IMR-90 (cell line): ENCODE measurements around the gene DHX57. TPM values are rescaled to one million over a fixed set of nuclear protein-coding genes. Genes with fewer than 3 reads are reported as not detected.
"Not testable (repeated sequence)": the region's sequence is repeated elsewhere in the genome, so short reads cannot be mapped to it uniquely, and the experiment has no call there.

ENCODE experiments used
- ATAC-seq: fragments of 200-7000 bp; cut with Tn5 transposase; 2 replicates; pipeline ENCODE4 v1.9.1; 2020; ENCODE audit warnings: low read depth, mild to moderate bottlenecking, moderate library complexity
- BruUV-seq: library from RNA; stranded (reverse); fragments of 400-500 nt; replicated peaks from 2 replicates; lab custom pipeline; 2021; lab: Mats Ljungman, UMichigan
- CTCF ChIA-PET: fragments of 300-600 bp; formaldehyde crosslinking; extraction: SDS; loops from one replicate; lab custom pipeline; 2021; ENCODE audit warnings: antibody characterized with exemption; lab: Yijun Ruan, JAX
- POLR2A ChIA-PET: fragments of 300-600 bp; sonication (Branson Sonifier 250); formaldehyde crosslinking; loops from one replicate; lab custom pipeline; 2022; ENCODE audit warnings: antibody characterized with exemption; ENCODE audit not compliant: unreplicated experiment; lab: Charles Lee
- DNase-seq: peaks from one replicate; pipeline ENCODE4 v3.0.0; 2013
- H2AFZ ChIP-seq: replicated peaks from 2 replicates; pipeline ENCODE3; 2013; ENCODE audit warnings: low read length, mild to moderate bottlenecking; ENCODE audit not compliant: poor library complexity
- H2AK5ac ChIP-seq: 2 replicates; pipeline ENCODE4 v1.6.1; 2013; ENCODE audit warnings: low read depth, low read length, inconsistent platforms
- H2AK9ac ChIP-seq: replicated peaks from 2 replicates; pipeline ENCODE3; 2013; ENCODE audit warnings: mild to moderate bottlenecking, low read depth, low read length, moderate library complexity; ENCODE audit not compliant: poor library complexity
- H2BK120ac ChIP-seq: 2 replicates; pipeline ENCODE4 v1.6.1; 2013; ENCODE audit warnings: low read depth, low read length, inconsistent platforms
- H2BK15ac ChIP-seq: 3 replicates; pipeline ENCODE4 v1.6.1; 2013; ENCODE audit warnings: low read depth, low read length, inconsistent platforms
- H2BK20ac ChIP-seq: 2 replicates; pipeline ENCODE4 v1.6.1; 2013; ENCODE audit warnings: low read depth, mild to moderate bottlenecking, inconsistent platforms, low read length, moderate library complexity
- H2BK5ac ChIP-seq: 2 replicates; pipeline ENCODE4 v1.6.1; 2013; ENCODE audit warnings: mild to moderate bottlenecking, low read depth, low read length, inconsistent platforms; ENCODE audit not compliant: poor library complexity, severe bottlenecking
- H3K14ac ChIP-seq: replicated peaks from 2 replicates; pipeline ENCODE4 v1.6.1; 2013; ENCODE audit warnings: low read depth, low read length, inconsistent platforms
- H3K18ac ChIP-seq: 2 replicates; pipeline ENCODE4 v1.6.1; 2013; ENCODE audit warnings: low read depth, low read length, control low read depth
- H3K23ac ChIP-seq: 2 replicates; pipeline ENCODE4 v1.6.1; 2013; ENCODE audit warnings: low read depth, low read length, inconsistent platforms
- H3K27ac ChIP-seq: 2 replicates; pipeline ENCODE4 v1.5.1; 2013; ENCODE audit warnings: mild to moderate bottlenecking, control low read depth, low read length; ENCODE audit not compliant: insufficient read depth
- H3K27me3 ChIP-seq: 2 replicates; pipeline ENCODE4 v1.6.1; 2013; ENCODE audit warnings: low read length; ENCODE audit not compliant: control insufficient read depth, insufficient read depth
- H3K36me3 ChIP-seq: 2 replicates; pipeline ENCODE4 v1.6.1; 2013; ENCODE audit warnings: low read length, mixed read lengths; ENCODE audit not compliant: control insufficient read depth, insufficient read depth
- H3K4ac ChIP-seq: 2 replicates; pipeline ENCODE4 v1.6.1; 2013; ENCODE audit warnings: low read depth, low read length, inconsistent platforms
- H3K4me1 ChIP-seq: 2 replicates; pipeline ENCODE4 v1.6.1; 2013; ENCODE audit warnings: low read length, mixed read lengths; ENCODE audit not compliant: control insufficient read depth, insufficient read depth
- H3K4me2 ChIP-seq: 2 replicates; pipeline ENCODE4 v1.6.1; 2013; ENCODE audit warnings: low read depth, mild to moderate bottlenecking, control low read depth, low read length, moderate library complexity
- H3K4me3 ChIP-seq: 2 replicates; pipeline ENCODE4 v1.5.1; 2013; ENCODE audit warnings: low read depth, mild to moderate bottlenecking, control low read depth, low read length, moderate library complexity; ENCODE audit not compliant: insufficient read depth
- H3K56ac ChIP-seq: 2 replicates; pipeline ENCODE4 v1.6.1; 2013; ENCODE audit warnings: low read length, inconsistent platforms; ENCODE audit not compliant: insufficient read depth; ENCODE audit errors: extremely low read depth
- H3K79me1 ChIP-seq, 2 experiments: 2 replicates each; pipeline ENCODE4 v1.6.1; 2013; ENCODE audit warnings: low read length in 2 of 2, inconsistent platforms in 1 of 2, low read depth in 1 of 2
- H3K9ac ChIP-seq: 2 replicates; pipeline ENCODE4 v1.6.1; 2013; ENCODE audit warnings: low read depth, low read length, control low read depth
- H3K9me1 ChIP-seq: 2 replicates; pipeline ENCODE4 v1.6.1; 2013; ENCODE audit warnings: low read length, inconsistent platforms; ENCODE audit not compliant: insufficient read depth
- H3K9me3 ChIP-seq: 2 replicates; pipeline ENCODE4 v1.6.1; 2013; ENCODE audit warnings: low read length; ENCODE audit not compliant: control insufficient read depth, insufficient read depth
- H4K20me1 ChIP-seq: 2 replicates; pipeline ENCODE4 v1.6.1; 2013; ENCODE audit warnings: low read length, inconsistent platforms; ENCODE audit not compliant: insufficient read depth
- H4K5ac ChIP-seq: 2 replicates; pipeline ENCODE4 v1.6.1; 2013; ENCODE audit warnings: mild to moderate bottlenecking, low read depth, low read length, control low read depth
- H4K8ac ChIP-seq, 2 experiments: 2 replicates each; pipeline ENCODE4 v1.6.1; 2013; ENCODE audit warnings: low read depth in 2 of 2, low read length in 2 of 2, control low read depth in 1 of 2, inconsistent platforms in 1 of 2
- H4K91ac ChIP-seq: 2 replicates; pipeline ENCODE4 v1.6.1; 2013; ENCODE audit warnings: low read depth, low read length, inconsistent platforms; ENCODE audit not compliant: insufficient read depth
- WGBS, 2 experiments: methylation state at CpG; one replicate each; pipeline versions ENCODE4 v1.1.5 to v1.1.7; 2013; ENCODE audit warnings: missing lambda C conversion rate in 2 of 2; ENCODE audit not compliant: insufficient read length in 1 of 2; ENCODE audit errors: extremely low coverage in 2 of 2; 5-methylcytosine and 5-hydroxymethylcytosine counted together
- dilution Hi-C: fragments of 300-500 bp; cut with HindIII; formaldehyde crosslinking; loops from one replicate; pipeline ENCODE4 v1.14.3; 2018; ENCODE audit warnings: low sequenced_read_pairs; ENCODE audit not compliant: unreplicated experiment
- in situ Hi-C: fragments of 300-500 bp; cut with MboI; formaldehyde crosslinking; loops from 3 replicates; pipeline ENCODE4 v1.14.3; 2019; ENCODE audit warnings: low sequenced_read_pairs, inconsistent platforms, mixed read lengths
- intact Hi-C: fragments of 100-400 bp; cut with micrococcal nuclease; formaldehyde crosslinking; loops from 2 replicates; pipeline ENCODE4 v1.10.0; 2022
- polyA plus RNA-seq, 3 experiments: library from polyadenylated mRNA; depleted of rRNA; stranded (reverse); fragments of >200 nt; gene quantifications; 2 replicates each; pipeline ENCODE4 v1.2.3, GENCODE V29; 2012; ENCODE audit warnings: low replicate concordance in 1 of 3
- total RNA-seq: library from RNA; depleted of rRNA; stranded (reverse); fragments of >200 nt; gene quantifications from 2 replicates; pipeline ENCODE4 v1.2.3, GENCODE V29; 2012

Gene DHX57
- total and polyA plus RNA-seq, 2 of the 4 experiments (the other 2 are of a cell fraction), result 9.5 to 24.4 TPM

GRCh38 chr2:38755891-38756290 is 119.8 kb downstream of the DHX57 start:
- H3K9me3 ChIP-seq, H3K27ac ChIP-seq, BruUV-seq, H3K4me3 ChIP-seq, H2BK5ac ChIP-seq, H3K14ac ChIP-seq, H3K79me1 ChIP-seq, H2BK20ac ChIP-seq, H2BK15ac ChIP-seq, H2AFZ ChIP-seq, DNase-seq, H3K4me1 ChIP-seq, H3K27me3 ChIP-seq, in situ Hi-C loops, H3K9me1 ChIP-seq, CTCF ChIA-PET, H4K20me1 ChIP-seq, dilution Hi-C loops, H3K4me2 ChIP-seq, H4K8ac ChIP-seq, H4K5ac ChIP-seq, H3K18ac ChIP-seq, H3K23ac ChIP-seq, H3K9ac ChIP-seq, H4K91ac ChIP-seq, POLR2A ChIA-PET, H2AK5ac ChIP-seq, H3K36me3 ChIP-seq, intact Hi-C loops, H2AK9ac ChIP-seq, H3K56ac ChIP-seq, H3K4ac ChIP-seq, ATAC-seq, H2BK120ac ChIP-seq: not testable (repeated sequence)
- WGBS, 2 experiments, result no CpG with 5 or more reads among the region's 31 CpGs
